GM23248 (cell line): ENCODE data around the gene L1CAM. TPM values are rescaled to one million over a fixed set of nuclear protein-coding genes. Genes with fewer than 3 reads are reported as not detected.

Experiments
- DNase-seq: peaks from one replicate; pipeline ENCODE4 v3.0.0-alpha.2; 2015
- H2AFZ ChIP-seq: fragments of 200-600 bp; sonication (generic); 2 replicates; pipeline ENCODE4 v1.6.1; 2016; ENCODE audit warnings: antibody characterized with exemption
- H3F3A ChIP-seq: fragments of 200-600 bp; sonication (generic); 2 replicates; pipeline ENCODE4 v1.6.1; 2016; ENCODE audit warnings: mild to moderate bottlenecking, antibody characterized with exemption, mixed run types; ENCODE audit not compliant: insufficient read depth
- H3K27ac ChIP-seq: fragments of 200-600 bp; sonication (generic); 2 replicates; pipeline ENCODE4 v1.5.1; 2016; ENCODE audit warnings: mild to moderate bottlenecking
- H3K27me3 ChIP-seq: fragments of 200-600 bp; sonication (generic); replicated peaks from 2 replicates; pipeline ENCODE4 v1.6.1; 2016; ENCODE audit warnings: mild to moderate bottlenecking; ENCODE audit not compliant: insufficient read depth
- H3K36me3 ChIP-seq: fragments of 200-600 bp; sonication (generic); 2 replicates; pipeline ENCODE4 v1.6.1; 2016; ENCODE audit warnings: low read depth, mild to moderate bottlenecking
- H3K4me1 ChIP-seq: fragments of 200-600 bp; sonication (generic); 2 replicates; pipeline ENCODE4 v1.6.1; 2016; ENCODE audit warnings: mild to moderate bottlenecking; ENCODE audit not compliant: insufficient read depth
- H3K4me2 ChIP-seq: fragments of 200-600 bp; sonication (generic); one replicate; pipeline ENCODE4 v1.6.1; 2016; ENCODE audit warnings: mild to moderate bottlenecking; ENCODE audit not compliant: unreplicated experiment
- H3K4me3 ChIP-seq: fragments of 200-600 bp; sonication (generic); 2 replicates; pipeline ENCODE4 v1.5.1; 2016; ENCODE audit warnings: mild to moderate bottlenecking
- H3K79me2 ChIP-seq: fragments of 200-600 bp; sonication (generic); 2 replicates; pipeline ENCODE4 v1.6.1; 2016; ENCODE audit warnings: mild to moderate bottlenecking; ENCODE audit not compliant: insufficient read depth
- H3K9ac ChIP-seq: fragments of 200-600 bp; sonication (generic); 2 replicates; pipeline ENCODE4 v1.6.1; 2016; ENCODE audit warnings: mild to moderate bottlenecking
- H3K9me2 ChIP-seq: fragments of 200-600 bp; sonication (generic); 2 replicates; pipeline ENCODE4 v1.6.1; 2016; ENCODE audit warnings: mixed run types, mild to moderate bottlenecking, moderate library complexity; ENCODE audit not compliant: insufficient read depth
- H3K9me3 ChIP-seq: fragments of 200-600 bp; sonication (generic); one replicate; pipeline ENCODE4 v1.6.1; 2017; ENCODE audit warnings: low read depth
- H4K20me1 ChIP-seq: fragments of 200-600 bp; sonication (generic); 2 replicates; pipeline ENCODE4 v1.6.0; 2016; ENCODE audit not compliant: insufficient read depth
- EZH2 ChIP-seq: fragments of 200-600 bp; sonication (generic); IDR thresholded peaks from 2 replicates; pipeline ENCODE4 v1.6.1; 2018; ENCODE audit warnings: antibody characterized with exemption, mild to moderate bottlenecking; ENCODE audit not compliant: insufficient read depth, poor library complexity, severe bottlenecking
- EZH2phosphoT487 ChIP-seq: fragments of 200-600 bp; sonication (generic); IDR thresholded peaks from 2 replicates; pipeline ENCODE4 v1.6.1; 2018; ENCODE audit warnings: antibody characterized with exemption, moderate library complexity, mild to moderate bottlenecking, low read depth; ENCODE audit not compliant: insufficient read depth
- WGBS, 2 experiments: methylation state at CpG; one replicate each; pipeline ENCODE4 v1.1.6; 2015 to 2017; ENCODE audit warnings: low lambda C conversion rate in 2 of 2, low coverage in 1 of 2; ENCODE audit errors: missing lambda C conversion rate in 2 of 2; 5-methylcytosine and 5-hydroxymethylcytosine counted together
- in situ Hi-C: fragments of 300-500 bp; cut with MboI; formaldehyde crosslinking; loops from 2 replicates; pipeline ENCODE4 v1.15.0; 2020
- polyA plus RNA-seq: library from polyadenylated mRNA; unstranded; fragments of >200 nt; fragmentation: Nextera tagmentation; extraction: Ambion mirVana; gene quantifications from 2 replicates; pipeline ENCODE4 v1.2.1, GENCODE V29; 2016
- total RNA-seq: library from RNA; depleted of rRNA; stranded (reverse); fragments of >200 nt; shearing (Covaris generic); gene quantifications from 2 replicates; pipeline ENCODE4 v1.2.3, GENCODE V29; 2014

The L1CAM gene
- total and polyA plus RNA-seq, 2 experiments from 2014 or later: 0.38 to 1.9 TPM

DNA sequence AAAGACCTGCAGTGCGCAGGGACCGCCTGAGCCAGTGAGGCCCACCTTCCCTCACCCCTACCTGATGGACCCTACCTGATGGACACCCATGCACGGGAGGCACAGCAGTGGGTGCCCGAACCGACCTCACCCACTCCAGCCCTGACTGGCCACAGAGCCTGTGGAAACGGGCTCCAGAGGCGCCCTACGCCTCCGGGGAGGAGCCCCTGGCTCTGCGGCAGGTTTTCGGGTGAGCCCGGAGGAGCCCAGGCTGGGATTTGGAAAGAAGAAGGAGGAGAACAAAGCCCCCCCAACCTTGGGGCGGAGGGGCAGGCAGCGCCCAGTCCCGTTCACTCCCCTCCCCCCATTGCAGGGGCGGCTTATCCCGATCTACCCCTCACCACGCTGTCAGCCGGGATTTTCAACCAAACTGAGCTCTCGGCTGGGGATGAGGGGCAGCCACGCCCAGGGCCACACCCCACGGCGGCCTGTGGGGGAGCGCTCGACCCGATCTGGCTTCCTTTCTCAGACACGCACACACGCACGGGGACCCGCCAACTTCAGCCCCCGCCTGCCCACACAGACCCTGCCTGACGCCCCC lies 675 bp downstream of the L1CAM start:
- H3K36me3 ChIP-seq: no peaks in the 10 kb centered on the region
- no peak overlapping the region for H2AFZ ChIP-seq
- no peaks in the 10 kb centered on the region; the same call in 1 of the 2 replicates for H3K27me3 ChIP-seq
- H3K4me2 ChIP-seq: no peak overlapping the region
- WGBS, 2 experiments: 0 to 4% methylated on average over 7 to 21 of the region's 32 CpGs
- H4K20me1 ChIP-seq: no peaks in the 10 kb centered on the region
- no peaks in the 10 kb centered on the region for H3K4me1 ChIP-seq
- in situ Hi-C loops: no loop called here
- no peaks in the 10 kb centered on the region for H3K9me2 ChIP-seq
- no peaks in the 10 kb centered on the region for H3K79me2 ChIP-seq
- no peaks in the 10 kb centered on the region for H3K9me3 ChIP-seq
- DNase-seq: no peak
- H3F3A ChIP-seq: no peaks in the 10 kb centered on the region
- no peak overlapping the region for H3K27ac ChIP-seq
- TF ChIP-seq EZH2phosphoT487 (no peak), EZH2 (peak; percentile 47)
- H3K4me3 ChIP-seq: no peak overlapping the region
- H3K9ac ChIP-seq: no peak overlapping the region

DNA sequence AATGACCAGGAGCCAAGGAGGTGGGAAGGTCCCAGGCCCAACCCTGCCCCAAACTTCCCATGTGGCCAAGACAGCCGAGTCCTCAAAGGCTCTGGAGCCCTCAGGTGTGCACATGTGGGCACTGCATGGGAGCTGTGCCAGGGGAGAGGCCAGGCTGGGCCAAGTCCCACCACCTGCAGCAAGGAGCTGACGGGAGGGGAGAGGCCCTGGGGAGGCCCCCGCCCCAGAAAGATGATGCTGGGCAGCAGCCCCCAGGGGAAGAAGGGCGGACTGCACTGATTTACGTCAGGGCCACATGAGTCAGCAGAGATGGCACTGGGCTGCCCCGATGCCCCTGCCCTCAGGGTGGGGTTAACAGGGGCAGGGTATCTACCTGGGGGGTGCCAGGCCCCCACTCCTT lies 1.4 kb downstream of the L1CAM start:
- Histone ChIP-seq H3K27me3 (no peaks in the 10 kb centered on the region; the same call in 1 of the 2 replicates), H3K4me1 (no peaks in the 10 kb centered on the region), H3K36me3 (no peaks in the 10 kb centered on the region), H3K9me2 (no peaks in the 10 kb centered on the region), H3K27ac (no peak overlapping the region), H3K4me3 (no peak overlapping the region), H3K9me3 (no peaks in the 10 kb centered on the region), H2AFZ (no peak overlapping the region), H3K79me2 (no peaks in the 10 kb centered on the region), H3K4me2 (no peak overlapping the region), H3K9ac (no peak overlapping the region), H3F3A (no peaks in the 10 kb centered on the region), H4K20me1 (no peaks in the 10 kb centered on the region)
- TF ChIP-seq EZH2 (no peak), EZH2phosphoT487 (no peak)
- in situ Hi-C loops: no loop called here
- WGBS, 2 experiments: 0 to 27% methylated on average over 1 to 5 of the region's 6 CpGs
- no peak for DNase-seq

DNA sequence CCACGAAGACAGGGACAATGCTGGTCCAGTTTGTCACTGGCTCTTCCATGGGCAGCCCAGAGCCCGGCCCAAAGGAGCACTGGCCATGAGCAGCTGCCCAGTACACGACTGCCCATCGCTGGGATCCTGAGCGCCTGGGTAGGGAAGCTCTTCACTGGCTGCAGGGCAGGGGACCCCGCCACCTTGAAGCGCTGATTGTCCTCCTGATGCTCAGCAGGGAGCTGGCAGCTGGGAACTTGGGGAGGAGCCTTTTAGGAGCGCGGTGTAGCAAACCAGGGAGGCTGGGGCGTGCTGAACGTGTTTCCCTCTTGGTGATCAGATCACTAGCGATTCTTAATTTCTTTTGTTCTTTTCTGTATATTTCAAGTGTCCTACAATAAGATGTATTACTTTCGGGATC lies 1.8 kb downstream of the L1CAM start:
- H3K9ac ChIP-seq: no peak overlapping the region
- WGBS, 2 experiments: 34 to 60% methylated on average over 6 to 12 of the region's 13 CpGs
- H2AFZ ChIP-seq: no peak overlapping the region
- H3F3A ChIP-seq: no peaks in the 10 kb centered on the region
- TF ChIP-seq EZH2: no peak
- TF ChIP-seq EZH2phosphoT487: no peak
- no peak overlapping the region for H3K4me2 ChIP-seq
- no peak overlapping the region for H3K4me3 ChIP-seq
- H3K79me2 ChIP-seq: no peaks in the 10 kb centered on the region
- H3K9me2 ChIP-seq: no peaks in the 10 kb centered on the region
- H3K9me3 ChIP-seq: no peaks in the 10 kb centered on the region
- H3K27me3 ChIP-seq: no peaks in the 10 kb centered on the region; the same call in 1 of the 2 replicates
- no peaks in the 10 kb centered on the region for H4K20me1 ChIP-seq
- H3K4me1 ChIP-seq: no peaks in the 10 kb centered on the region
- no peak overlapping the region for H3K27ac ChIP-seq
- no peak for DNase-seq
- no peaks in the 10 kb centered on the region for H3K36me3 ChIP-seq
- in situ Hi-C loops: no loop called here

DNA sequence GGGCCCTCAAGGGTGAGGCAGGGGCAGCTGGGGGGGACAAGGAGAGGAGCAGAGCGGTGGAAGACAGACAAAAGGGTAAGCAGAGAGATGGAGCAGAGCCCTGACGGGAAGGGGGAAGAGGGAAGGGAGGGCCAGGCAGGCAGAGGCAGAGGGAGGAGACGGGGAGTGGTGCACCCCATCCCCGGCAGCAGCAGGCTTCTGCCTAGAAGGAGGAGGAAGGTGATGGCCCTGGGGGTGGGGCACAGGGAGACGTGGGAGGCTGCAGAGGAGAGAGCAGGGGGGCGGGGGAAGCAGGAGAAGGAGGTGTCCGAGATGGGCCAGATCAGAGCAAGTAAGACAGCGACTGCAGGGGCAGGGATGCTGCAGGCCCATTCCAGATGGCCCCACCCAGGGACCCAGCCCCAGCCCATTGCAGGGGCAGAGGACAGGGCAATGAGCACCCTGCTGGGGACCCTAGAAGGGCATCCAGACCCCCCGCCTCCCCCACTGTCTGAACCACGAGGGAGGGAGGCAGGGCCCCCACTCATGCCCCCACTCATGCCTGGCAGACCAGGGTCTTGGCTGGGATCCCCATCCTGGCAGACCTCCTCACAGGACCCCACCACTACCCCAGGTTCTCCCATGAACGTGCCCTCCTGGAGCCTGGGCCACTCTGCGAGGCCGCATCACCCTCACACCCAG lies 2.7 kb downstream of the L1CAM start:
- no peaks in the 10 kb centered on the region for H4K20me1 ChIP-seq
- H3K27me3 ChIP-seq: no peaks in the 10 kb centered on the region; the same call in 1 of the 2 replicates
- no peaks in the 10 kb centered on the region for H3F3A ChIP-seq
- H3K9ac ChIP-seq: no peak overlapping the region
- in situ Hi-C loops: no loop called here
- H3K9me3 ChIP-seq: no peaks in the 10 kb centered on the region
- no peaks in the 10 kb centered on the region for H3K4me1 ChIP-seq
- H3K4me2 ChIP-seq: no peak overlapping the region
- H3K27ac ChIP-seq: no peak overlapping the region
- H3K79me2 ChIP-seq: no peaks in the 10 kb centered on the region
- H3K9me2 ChIP-seq: no peaks in the 10 kb centered on the region
- WGBS, 2 experiments: 16 to 60% methylated on average over 1 to 8 of the region's 13 CpGs
- H3K4me3 ChIP-seq: no peak overlapping the region
- TF ChIP-seq EZH2: no peak
- TF ChIP-seq EZH2phosphoT487: no peak
- H3K36me3 ChIP-seq: no peaks in the 10 kb centered on the region
- DNase-seq: no peak
- H2AFZ ChIP-seq: no peak overlapping the region
